Occipital lobe (tissue), 2 donors: Measurements from ENCODE around the gene PLET1. TPM values are rescaled to one million over a fixed set of nuclear protein-coding genes. Genes with fewer than 3 reads are reported as not detected.
A peak's percentile ranks its signal among the peaks of the same experiment; 100 is the strongest.

ENCODE experiments used
- DNase-seq: peaks from one replicate; lab custom pipeline; 2025; lab: John Stamatoyannopoulos, UW
- total RNA-seq: library from RNA; depleted of rRNA; stranded (reverse); fragments of >200 nt; gene quantifications from one replicate; pipeline ENCODE4 v1.2.3, GENCODE V29; 2014

Gene PLET1, protein sequence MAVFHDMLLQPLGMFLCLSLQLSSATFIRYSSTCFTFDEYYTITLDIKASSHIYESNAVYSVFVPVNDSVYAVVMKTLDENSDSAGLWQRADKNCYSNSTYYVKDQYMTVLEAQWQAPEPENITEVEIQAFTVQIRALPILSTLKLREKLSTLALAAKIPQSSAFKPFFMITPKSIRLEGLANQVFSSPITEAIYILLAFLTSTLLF
- not detected for total RNA-seq

DNA sequence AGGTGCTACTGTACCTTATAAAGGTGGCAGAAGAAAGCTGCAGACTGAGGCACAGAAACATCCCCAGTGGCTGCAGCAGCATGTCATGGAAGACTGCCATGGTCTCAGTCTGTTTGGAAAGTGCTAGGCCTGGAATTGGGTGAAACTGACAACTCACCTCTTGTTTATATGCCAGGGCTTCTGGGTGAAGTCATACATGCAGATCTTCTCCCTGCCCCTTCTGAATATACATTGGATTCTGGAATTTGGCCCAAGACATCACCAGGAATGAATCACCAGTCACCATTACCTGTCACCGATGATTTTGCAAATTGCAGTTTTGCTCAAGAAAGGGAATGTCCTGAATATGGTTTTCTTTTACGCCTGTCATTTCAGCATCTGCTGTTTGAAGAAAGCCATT lies at the start of gene PLET1:
Gene PLET1 (minus strand): TSS at position 371 of the 400 bp plus-strand sequence. CDS start 271 bp downstream, at position 100.
- no peak for DNase-seq

DNA sequence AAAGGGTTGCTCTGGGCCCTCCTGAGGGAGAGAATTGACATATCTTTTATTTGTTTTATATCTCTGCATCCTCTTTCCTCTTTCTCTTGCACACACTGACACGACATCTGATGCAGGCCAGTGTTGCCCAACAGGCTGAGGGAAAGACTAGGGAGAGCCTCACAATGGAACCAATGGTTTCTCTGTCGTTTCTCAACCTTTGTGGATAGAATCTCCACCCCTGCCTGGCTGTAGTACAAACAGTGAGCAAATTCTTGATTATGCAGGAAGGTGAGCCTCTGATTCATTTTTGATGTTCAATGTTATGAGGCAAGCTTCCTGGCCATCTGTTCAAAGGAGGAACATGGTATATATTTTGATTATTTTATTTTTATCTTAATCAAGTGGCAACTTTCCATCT lies 49.8 kb upstream of the PLET1 start:
- no peak for DNase-seq

DNA sequence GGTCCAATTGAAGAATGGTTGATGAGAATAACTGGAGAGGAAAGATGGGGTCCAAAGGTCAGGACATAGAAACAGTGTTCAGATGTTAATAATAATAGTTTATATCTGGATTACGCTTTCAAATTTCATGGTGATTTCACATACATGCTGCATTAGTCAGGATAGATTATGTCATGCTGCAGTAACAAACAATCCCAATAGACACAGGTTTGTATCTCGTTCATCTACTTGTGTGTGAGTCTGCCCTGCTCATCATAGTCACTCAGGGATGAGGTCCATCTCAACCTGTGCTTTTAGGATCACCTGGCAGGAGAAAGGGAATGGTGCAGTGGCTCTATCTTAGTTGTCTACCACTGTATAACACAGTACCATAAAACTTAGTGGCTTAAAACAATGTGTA lies 48.0 kb upstream of the PLET1 start:
- no peak for DNase-seq

DNA sequence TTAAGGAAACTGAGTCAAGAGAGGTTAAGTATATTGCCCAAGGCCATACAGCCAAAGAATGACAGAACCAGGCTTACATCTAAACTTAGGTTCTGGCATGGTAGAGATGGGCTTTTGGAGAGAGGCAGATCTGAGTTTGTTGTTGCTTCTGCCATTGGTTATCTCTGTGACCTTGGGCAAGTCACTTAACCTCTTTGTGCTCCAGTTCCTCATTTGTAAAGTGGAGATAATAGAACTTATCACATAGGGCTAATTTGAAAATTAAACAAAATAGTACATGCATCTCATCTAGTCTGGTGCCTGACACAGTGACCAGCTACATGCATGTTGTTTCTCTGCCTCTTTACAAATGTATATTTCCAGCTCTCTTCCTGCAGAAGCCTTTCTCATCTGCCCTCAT lies 47.0 kb upstream of the PLET1 start:
- no peak for DNase-seq

DNA sequence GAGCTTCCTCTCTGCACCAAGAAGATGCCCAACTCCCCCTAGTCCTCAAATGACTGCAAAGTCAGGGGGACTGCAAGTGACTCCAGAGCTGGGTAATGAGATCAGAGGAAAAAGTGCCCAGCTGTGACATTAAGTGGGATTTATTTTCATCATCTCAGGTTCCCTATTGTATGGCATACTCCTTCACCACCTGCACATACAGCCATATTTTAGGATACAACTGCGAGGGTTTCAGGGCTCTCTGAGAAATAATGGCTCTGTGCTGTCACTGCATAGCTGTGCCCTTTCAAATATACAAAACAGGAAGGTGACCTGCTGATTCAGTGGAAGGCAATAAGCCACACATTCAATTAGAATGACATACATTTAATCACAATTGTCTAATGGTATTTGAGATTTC lies 45.6 kb upstream of the PLET1 start:
- DNase-seq, result no peak

DNA sequence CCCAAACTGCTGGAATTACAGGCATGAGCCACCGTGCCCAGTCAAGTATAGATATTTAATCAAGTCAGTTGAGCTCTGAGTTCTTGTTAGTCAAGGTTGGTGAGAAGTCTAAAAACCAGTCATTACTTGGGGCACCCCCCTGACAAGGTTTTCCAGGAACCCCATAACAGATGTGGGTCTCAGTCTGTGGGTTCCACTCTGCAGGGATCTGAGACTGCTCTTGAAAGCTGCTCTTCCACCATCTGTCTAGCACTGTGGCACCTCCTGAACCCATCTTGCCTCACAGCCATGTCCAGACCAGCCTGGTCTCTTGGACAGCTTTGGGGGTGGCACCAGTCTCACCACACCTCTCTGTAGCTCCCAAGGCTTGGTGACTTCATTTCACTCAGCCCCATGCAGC lies 44.3 kb upstream of the PLET1 start:
- DNase-seq, result no peak

DNA sequence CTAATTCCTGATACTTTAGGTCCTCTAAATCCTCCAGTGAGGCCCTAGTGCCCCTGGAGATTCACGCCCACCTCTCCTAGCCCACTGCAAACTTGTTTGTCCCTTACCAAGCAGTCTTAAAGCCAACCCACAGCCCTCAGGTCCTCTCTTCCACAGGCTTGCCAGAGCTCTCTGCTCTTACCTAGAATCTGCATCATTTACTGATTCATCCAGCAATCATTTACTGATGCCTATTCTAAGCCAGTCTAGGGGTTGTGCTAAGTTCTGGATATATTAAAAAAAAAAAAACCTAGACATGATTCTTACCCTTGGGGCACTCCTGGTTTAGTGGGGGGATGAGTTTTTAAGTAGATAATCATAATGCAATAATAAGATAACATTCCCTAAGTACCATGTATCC lies 43.0 kb upstream of the PLET1 start:
- no peak for DNase-seq

DNA sequence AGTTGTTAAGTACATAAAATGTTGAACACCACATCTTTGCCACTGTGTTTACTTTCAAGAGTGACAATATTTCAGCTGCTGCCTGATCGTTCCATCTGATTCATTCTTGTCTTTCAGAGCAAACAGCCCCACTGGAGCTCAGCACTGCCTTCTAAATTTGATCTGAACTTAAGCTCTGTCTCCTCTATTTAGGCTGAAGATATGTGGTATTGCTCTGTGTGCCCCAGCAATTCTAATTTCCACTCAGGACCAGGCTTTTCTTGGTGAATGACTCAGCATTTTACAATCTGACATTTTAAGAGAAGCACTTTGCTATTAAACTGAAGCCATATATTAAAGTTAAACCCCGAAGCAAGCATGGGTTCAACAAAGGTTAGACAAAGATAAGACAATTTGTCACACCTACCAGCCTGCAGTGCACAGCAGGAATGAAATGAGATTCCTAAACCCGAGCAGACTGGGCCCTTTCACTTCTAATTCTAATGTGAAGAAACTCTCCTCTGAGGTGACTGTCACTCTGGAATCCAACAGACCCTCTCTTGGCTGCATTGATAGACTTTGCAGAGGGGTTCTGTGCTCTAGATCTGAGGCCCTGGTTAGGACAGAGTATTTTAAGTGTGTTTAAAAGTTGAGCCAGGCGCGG lies 41.7 kb upstream of the PLET1 start:
- no peak for DNase-seq

DNA sequence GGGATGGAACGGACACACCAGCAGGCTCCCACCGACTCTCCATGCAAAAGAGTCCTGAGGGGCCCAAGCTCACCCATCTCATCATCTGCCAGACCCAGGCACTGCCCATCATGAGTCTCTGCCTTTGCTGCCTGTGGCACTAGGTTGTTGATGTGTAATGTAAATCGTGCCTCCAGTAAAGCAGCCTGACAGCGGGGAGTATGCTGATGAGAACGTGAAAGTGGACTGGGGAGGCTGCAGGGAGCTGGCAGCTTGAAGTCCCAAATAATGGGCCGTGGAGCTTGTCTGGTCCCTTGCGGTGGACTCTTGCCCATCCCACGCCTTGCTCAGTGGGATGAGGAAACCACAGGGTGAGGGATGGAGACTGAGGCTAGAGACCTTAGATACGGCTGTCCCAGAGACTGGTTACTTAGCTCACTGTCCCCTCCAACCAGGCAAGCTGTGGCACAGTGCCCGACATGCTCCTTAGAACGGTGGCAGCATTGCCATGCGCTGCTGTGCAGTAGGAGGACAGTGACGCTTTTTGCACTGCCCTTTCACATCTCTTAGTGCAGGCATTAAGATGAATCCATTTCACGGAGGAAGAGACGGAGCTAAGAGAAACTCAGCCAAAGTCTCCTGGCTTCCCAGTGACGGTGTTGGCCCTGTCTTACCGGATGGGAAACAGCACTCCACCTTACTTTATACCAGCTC lies 39.6 kb upstream of the PLET1 start:
- DNase-seq, result peak; percentile 42

DNA sequence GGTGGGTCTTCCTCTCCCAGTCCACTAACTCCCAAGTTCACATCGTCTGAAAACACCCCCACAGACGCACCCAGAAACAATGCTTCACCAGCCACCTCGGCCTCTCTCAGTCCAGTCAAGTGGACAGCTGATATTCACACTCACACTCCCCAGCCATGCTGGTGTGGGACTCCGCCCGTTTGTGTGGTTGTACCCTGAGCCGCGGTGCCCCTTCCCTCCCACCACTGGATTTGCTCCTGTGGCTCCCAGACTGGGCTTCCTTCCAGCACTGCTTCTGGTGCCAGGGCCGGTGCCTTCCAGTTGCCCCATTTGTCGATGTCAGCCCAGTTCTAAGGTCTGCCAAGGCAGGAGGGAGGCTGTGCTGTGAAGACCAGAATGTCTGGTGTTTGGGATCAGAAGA lies 37.9 kb upstream of the PLET1 start:
- no peak for DNase-seq

DNA sequence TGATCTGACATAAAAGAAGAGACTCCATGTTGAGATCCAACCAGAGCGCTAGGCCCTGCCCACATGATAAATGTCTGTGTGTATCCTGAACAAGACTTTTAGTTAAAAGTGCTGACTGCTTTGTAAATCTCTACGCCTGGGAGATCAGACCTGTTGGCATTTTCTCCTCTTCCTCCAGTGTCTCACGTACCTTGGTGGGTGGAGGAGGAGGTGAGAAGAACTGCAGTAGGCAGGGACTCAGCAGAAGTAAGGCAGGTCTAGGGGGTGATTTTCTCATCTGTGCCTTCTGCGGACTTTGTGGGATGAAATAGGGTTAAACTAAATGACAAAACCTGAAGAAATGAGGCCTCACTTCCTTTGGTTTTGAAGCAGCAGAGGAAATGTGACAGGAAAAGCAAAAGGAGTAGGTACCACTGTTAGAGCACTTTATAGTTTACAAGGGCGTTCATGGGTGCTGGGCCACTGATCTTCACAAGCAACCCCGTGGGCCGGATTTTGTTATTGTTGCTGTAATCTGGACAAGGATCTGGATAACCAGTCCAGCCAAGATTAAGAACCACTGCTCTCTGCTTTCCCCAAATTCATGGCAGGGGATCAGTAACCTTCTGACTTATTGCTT lies 36.7 kb upstream of the PLET1 start:
- no peak for DNase-seq

DNA sequence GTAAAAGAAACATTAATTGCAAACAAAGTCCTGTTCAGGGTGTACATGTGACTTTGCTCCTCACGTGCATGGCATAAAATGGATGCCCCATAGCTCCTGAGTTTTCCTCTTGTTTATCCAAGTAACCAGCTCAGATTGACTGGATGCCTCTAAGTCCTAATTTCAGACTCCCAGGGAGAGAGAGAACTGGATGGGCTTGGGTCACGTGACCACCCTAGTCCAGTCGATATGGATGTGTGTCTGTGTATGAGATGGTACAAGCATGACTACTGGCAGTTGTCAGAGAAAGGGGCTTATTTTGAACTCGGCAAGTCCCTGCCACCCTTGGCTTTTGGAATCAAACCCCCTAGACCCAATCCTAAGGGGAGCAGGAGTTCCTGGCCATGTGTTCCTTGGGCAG lies 35.4 kb upstream of the PLET1 start:
- DNase-seq, result no peak

DNA sequence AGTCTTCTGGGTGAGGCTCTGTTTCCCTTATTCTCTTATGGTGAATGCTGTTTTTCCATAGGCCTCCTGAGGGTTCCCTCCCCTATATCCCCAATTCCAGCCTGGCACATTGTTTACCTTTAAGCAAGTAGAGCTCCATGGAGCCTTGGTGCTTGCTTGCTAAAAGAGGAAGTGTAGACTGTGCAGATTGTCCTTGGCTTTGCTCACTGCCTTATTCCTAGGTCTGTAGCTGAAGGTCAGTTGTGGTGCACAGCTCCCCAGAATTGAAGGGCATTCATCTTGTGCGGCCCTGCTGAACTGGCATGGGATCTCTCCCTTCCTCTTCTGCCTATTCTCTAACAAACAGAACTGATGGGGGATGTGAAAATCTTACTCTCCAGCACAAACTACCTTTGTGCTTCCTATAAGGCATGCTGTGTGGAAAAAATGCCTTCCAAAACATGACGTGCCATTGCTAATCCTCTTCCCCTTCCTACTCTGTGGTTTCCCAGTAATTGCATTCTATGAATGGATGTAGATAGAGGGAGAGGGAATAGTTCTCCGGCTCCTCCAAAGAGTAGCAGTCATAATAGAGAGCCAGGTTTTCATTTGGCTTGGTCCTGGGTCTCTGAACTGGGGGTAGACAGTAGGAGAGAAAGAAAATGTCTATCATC lies 34.2 kb upstream of the PLET1 start:
- DNase-seq, result no peak

DNA sequence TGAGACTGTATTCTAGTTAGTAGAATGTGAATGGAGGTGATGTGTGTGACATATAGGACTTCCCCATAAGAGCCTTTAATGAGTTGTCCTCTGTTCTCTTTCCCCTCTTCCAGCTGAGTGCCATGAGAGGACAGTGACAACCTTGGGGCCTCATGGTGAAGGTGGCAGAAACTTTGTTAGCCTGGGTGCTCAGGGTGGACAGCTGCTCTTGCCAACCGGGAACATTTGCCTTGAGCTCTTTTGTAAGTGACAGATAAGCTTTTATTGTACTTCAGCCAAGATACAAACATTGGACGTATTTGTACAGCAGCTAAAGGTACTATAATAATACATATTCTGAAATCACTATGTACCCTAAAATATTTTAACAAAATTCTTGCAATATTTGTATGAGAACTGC lies 33.0 kb upstream of the PLET1 start:
- DNase-seq, result no peak

DNA sequence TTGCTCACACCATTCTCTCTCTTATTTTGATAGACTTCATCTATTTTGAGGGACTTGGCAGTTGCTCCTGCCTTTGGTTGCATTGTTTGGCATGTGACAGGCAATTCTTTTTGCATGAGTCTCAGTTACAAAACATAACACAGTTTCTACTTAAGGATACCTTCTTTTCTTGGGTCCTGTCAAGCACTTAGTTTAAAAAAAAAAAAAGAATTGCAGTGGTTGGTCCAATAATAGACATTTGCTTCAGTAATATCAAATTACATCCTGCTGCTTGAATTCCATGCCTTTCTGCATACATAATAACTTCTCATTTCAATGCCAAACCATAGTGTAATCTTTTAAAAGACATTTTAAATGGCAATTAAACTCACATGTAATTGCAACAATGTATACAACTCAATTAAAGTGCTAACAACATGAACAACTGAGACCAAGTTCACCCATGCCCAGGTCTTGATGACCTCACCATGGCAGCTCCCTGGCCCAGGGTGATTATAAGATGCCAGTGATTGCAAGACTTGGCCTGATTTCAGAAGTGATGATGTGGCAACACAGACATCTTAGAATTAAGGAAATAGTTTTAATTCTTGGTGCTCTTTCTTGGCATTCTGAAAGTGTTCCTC lies 32.2 kb upstream of the PLET1 start:
- no peak for DNase-seq

DNA sequence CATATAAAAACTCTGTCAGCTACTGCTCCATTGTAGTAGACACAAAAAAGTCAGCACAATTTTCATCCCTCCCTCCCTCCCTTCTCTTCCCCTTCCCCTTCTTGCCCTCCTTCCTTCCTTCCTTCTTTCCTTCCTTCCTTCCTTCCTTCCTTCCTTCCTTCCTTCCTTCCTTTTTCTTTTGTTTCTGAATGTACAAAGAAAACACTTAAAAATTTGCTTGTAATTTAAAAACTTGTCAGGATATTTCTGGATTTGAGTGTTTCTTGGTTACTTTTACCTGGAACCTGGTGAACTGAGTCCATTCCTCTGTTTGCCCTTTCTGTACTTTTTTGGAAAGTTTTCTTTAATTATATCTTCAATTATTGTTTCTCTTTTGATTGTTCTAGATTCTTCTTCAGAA lies 31.5 kb upstream of the PLET1 start:
- DNase-seq, result no peak

DNA sequence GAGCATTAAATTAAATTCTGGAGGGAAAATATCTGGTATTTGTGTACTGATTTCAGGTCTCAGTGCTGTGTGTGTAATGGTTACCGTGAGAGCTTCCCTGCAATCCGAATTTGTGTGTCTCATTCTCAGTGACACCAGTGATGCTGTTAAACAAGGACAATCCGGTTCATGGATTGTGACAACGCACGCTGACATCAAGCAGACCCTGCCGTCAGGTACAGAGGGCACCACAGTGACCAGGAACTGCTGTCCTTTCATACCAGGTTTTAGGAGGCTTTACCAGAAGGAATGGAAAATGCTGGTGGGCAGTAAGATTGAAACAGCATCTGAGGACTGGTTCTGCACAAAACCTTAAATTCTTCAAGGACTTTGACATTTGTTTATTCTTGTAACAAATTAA lies 30.5 kb upstream of the PLET1 start:
- DNase-seq, result no peak

DNA sequence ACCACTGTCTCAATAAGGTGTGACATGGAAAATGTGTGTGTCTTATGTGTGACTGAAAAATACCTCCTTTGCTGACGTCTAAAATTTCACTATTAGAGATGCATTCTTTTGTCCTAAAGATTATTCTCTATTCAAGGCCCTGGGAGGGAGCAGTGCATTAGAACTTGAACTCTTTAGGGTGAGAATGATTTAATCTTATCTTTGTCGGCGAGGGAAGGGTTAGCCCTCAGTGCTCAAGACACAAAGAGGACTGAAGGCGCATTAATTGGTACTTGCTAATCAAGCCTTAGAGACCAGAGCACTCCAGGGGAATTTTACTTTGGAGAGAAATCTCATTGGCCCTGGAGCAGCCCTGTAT lies 29.8 kb upstream of the PLET1 start:
- DNase-seq, result no peak

DNA sequence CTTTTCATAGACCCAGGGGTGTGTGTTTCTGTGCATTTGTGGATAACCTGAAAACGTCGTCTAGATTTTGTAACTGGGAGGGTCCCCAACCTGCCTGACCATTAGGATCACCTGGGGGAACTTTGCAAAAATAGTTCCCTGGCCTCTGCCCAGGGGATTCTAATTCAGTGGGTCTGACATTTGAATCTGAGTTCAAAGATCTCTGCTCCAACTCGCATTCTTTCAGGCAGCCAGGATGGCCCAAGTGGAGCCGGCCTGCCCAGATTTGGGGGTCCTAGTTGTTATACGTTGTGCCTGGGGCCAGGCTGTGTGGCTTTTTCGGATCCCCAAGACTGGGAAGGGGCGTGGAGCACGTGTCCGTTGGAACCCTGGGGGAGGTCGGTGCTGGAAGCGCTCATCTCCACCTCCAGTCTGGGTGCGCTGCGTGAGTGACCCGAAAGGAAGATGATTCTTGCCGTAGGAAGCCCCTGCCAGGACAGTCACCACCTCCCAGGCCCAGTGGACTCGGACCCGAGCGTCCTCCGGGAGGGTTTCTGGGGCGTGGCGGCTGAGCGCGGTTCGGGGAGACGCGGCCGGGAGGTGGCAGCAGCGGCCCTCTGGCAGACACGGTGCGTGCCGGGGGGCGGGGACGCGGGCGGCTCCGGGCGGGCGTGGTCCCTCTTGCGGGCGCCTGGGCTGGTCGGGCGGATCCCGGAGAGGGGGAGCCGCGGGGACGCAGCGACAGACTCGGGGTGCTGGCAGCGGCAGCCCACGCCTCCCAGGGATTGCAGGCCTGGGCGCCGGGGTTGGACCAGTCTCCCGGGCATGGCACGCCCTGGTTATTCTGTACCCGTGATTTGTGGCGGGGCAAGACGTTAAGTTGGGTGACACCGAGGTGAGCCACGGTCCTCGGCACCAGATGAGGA lies 29.2 kb upstream of the PLET1 start:
- DNase-seq, result peak; percentile 47

DNA sequence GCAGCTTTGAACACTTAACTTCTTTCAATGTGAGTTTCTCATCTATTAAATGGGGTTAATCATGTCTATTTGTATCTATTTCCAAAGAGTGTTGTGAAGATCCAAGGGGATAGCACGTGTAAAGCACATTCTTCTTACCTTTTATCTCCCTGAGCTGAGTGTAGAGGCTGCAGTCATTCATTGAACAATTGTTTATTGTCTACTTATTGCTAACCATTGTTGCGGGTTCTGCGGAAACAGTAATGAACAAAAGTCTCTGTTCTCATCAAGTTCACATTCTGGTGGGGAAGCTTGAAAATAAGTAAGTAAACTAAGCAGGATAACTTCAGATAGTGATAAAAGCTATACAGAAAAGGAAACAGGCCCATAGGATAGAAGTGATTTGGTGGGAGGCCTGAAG lies 27.4 kb upstream of the PLET1 start:
- DNase-seq, result no peak

DNA sequence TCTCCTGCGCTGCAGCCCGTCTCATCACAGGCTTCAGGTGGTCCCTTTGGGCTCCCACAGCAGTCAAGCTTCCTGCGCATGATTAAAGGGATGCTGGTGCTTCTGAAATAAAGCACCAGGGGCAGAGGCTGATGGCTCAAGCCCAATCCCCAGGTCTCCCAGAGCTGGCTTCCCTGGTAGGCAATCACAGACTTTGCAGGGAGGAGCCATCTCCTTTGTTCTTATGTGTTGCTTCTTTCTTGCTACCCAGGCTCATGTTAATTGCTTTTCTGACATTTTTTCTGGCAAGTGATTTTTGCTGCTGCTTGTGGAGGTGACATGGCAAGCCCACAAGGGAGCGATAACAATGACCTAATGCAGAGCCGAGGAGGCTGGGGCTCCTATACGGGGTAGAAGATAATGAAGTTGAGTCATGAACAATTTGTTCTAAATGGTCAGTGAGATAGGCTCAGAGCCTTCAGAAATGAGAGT lies 25.2 kb upstream of the PLET1 start:
- no peak for DNase-seq
